ENCODE results near the gene TRAPPC2B.
"Not testable (repeated sequence)": the region's sequence is repeated elsewhere in the genome, so short reads cannot be mapped to it uniquely, and the experiment has no call there.

TRAPPC2B gene

DNA sequence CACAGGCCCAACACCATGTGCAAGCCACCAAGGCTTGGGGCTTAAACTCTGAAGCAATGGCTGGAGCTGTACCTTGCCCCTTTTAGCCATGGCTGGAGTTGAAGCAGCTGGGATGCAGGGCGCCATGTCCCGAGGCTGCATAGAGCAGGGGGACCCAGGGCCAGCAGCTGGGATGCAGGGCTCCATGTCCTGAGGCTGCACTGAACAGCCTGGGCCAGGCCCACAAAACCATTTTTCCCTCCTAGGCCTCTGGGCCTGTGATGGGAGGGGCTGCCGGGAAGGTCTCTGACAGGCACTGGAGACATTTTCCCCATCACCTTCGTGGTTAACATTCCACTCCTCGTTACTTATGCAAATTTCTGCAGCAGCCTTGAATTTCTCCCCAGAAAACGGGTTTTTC lies 10.8 kb downstream of the TRAPPC2B start:
- no peak for DNase-seq (ENCODE audit: low read depth, low spot score)

DNA sequence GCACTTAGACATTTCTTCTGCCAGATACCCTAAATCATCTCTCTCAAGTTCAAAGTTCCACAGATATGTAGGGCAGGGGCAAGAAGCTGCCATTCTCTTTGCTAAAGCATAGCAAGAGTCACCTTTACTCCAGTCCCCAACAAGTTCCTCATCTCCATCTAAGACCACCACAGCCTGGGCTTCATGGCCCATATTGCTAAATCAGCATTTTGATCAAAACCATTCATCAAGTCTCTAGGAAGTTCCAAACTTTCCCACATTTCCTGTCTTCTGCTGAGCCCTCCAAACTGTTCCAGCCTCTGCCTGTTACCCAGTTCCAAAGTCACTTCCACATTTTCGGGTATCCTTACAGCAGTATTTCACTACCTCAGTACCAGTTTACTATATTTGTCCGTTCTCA lies 11.3 kb downstream of the TRAPPC2B start:
- DNase-seq (ENCODE audit: low read depth, low spot score): not testable (repeated sequence)

DNA sequence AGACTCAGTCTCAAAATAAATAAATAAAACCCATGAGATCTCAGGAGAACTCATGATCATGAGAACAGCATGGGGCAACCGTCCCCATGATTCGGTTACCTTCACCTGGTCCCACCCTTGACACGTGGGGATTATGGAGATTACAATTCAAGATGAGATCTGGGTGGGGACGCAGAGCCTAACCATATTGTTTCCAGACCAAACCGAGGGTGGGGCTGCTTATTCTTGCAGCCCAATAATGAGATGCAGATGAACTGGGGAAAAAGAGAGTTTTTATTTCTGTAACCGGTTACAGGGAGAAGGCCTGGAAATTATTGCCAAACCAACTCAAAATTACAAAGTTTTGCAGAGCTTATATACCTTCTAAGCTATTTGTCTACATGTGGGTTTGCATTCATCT lies 12.8 kb downstream of the TRAPPC2B start:
- no peak for DNase-seq (ENCODE audit: low read depth, low spot score)

DNA sequence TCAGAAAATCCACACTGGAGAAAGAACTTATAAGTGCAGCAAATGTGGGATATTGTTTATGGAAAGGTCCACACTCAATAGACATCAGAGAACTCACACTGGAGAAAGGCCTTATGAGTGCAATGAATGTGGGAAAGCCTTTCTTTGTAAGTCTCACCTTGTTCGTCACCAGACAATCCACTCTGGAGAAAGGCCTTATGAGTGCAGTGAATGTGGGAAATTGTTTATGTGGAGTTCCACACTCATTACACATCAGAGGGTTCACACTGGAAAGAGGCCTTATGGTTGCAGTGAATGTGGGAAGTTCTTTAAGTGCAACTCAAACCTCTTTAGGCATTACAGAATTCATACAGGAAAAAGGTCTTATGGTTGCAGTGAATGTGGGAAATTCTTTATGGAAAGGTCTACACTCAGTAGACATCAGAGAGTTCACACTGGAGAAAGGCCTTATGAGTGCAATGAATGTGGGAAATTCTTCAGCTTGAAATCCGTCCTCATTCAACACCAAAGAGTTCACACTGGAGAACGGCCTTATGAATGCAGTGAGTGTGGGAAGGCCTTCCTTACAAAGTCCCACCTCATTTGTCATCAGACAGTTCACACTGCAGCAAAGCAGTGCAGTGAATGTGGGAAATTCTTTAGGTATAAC lies 14.3 kb downstream of the TRAPPC2B start:
- DNase-seq (ENCODE audit: low read depth, low spot score): no peak

DNA sequence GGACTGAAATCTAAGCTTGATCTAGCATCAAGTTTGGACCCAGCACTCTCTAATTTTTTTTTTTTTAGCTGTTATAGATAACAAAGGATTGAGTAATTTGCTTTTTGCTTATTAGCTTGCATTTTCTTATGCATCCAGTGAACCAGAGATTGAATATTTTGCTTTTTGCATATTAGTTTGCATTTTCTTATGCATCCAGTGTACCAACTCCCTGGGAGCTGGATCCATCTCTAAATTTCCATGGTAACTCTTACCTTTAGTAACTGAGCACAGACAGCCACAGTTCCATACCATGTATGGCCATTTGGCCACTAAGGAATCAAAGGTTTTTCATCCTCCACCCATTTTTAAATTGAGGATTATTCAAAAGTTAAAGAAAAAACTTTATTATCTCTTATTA lies 17.6 kb downstream of the TRAPPC2B start:
- DNase-seq (ENCODE audit: low read depth, low spot score): no peak

DNA sequence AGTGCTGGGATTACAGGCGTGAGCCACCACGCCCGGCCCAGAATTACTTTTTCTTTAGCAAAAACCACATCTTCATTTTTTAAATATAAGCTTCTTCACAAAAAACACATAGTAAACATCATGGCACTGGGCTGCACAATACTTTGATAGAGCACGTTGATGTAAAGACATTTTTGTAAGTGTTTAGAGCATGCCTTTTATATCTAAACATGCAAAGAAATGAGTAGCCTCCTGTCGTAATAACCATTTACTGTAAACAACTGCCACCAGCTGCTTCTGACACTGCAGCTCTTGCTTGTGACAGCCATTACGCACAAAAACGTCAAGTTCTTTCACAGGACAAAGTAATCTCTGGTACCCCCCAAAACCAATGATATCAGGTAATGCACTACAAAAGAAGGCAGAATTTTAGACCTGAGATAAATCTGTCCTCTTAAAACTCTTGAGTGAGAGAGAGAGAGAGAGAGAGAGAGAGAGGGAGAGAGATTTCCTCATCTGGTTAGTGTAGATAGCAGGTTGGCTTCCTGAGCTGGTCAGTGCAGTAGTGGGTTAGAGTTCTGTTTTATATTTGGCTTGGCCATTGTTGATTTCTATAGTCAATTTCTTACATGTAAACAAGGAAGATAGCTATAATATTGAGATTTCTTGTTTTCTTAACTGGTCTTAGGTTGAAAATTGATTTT lies 19.6 kb downstream of the TRAPPC2B start:
- DNase-seq (ENCODE audit: low read depth, low spot score): no peak

DNA sequence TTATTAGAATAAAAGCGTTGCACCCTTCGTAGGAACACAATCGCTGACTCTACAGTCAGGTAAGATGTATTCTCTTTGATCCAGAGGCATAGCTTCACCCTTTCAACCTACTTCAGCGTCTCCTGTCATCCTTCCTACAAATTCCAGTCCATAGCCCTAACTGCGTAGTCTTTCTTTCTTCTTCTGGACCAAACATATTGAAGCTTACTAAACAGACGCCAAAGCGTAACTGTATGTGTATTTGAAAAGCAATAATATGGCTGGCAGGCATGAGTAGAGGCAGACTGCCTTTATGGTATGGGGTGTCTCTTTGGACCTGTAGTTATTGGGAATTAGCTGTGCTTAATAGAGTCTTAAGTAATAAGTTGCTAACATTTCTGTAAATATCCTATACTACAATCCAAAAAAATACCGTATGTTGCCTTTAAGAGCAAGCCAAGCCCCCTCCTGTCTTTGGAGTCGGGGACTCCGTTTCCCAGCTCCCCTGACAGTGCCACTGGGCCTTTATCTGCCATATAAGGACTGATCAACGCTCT lies 25.9 kb downstream of the TRAPPC2B start:
- DNase-seq (ENCODE audit: low read depth, low spot score): no peak

DNA sequence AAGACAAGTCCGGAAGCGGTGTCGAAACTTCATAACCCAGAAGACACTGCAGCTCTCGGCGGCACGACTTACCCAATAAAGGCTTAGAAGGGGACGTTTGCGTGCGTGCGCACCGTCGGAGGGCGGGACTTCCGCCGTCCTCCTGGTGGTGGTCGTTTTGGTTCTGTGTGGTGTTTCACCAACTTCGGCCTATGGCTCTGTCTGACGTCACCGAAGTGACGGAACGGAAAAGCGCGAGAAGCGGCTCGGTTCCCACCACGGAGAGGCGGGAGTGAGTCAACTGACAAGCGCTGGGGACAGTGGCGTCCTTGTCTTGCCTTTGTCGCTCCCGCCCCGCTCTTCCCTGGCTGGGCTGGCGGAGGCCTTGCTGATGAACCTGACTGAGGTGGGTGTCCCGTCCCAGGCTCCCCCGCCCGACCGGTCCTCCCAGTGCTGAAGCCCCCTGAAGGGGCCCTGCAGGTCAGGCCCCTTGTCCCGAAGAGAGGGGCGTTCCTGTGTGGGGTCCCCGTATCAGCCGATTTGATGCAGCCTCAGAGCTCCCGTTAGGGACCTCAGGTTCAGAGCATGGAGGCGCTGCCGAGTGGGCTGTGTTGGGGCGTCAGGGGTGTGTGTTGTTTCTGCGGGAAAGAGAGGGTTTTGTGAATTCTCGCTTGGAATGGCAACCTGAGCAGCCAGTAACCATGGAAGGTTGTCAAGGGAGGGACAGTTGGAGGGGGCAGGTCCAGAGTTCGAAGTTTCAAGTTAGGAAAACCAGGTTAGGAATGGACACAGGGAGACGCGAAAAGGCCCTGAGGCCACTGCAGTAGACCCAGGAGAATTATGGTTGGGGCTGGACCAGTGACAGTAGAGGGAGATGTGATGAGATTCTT lies 26.6 kb downstream of the TRAPPC2B start, which contains the start of gene ZNF548:
ZNF548 (plus strand) TSS at position 125 of the 869 bp plus-strand sequence; CDS start at position 371, 246 bp downstream.
- peak; percentile 100 for DNase-seq (ENCODE audit: low read depth, low spot score)

DNA sequence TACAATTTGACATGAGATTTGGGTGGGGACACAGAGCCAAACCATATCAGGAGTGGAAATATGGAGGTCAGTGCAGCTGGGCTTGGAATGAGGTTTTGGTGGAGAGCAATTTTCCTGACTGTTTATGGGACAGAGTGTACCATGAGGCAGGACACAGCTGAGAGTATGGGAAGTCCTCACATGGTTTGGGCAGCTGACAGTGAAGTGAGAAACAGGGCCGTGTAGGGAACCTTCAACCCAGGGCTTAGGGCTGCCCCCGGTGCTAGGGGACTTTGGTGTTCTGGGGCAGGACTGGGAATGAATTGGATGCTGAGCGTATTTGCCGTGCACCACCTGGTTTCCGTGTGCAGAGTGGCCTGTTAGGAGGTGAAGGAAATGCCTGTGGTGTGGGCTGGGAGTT lies 32.4 kb downstream of the TRAPPC2B start:
- DNase-seq (ENCODE audit: low read depth, low spot score): no peak

DNA sequence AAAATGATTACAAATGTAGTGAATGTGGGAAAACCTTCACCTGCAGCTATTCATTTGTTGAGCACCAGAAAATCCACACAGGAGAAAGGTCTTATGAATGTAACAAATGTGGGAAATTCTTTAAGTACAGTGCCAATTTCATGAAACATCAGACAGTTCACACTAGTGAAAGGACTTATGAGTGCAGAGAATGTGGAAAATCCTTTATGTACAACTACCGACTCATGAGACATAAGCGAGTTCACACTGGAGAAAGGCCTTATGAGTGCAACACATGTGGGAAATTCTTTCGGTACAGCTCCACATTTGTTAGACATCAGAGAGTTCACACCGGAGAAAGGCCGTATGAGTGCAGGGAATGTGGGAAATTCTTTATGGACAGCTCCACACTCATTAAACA lies 35.5 kb downstream of the TRAPPC2B start:
- DNase-seq (ENCODE audit: low read depth, low spot score): no peak

DNA sequence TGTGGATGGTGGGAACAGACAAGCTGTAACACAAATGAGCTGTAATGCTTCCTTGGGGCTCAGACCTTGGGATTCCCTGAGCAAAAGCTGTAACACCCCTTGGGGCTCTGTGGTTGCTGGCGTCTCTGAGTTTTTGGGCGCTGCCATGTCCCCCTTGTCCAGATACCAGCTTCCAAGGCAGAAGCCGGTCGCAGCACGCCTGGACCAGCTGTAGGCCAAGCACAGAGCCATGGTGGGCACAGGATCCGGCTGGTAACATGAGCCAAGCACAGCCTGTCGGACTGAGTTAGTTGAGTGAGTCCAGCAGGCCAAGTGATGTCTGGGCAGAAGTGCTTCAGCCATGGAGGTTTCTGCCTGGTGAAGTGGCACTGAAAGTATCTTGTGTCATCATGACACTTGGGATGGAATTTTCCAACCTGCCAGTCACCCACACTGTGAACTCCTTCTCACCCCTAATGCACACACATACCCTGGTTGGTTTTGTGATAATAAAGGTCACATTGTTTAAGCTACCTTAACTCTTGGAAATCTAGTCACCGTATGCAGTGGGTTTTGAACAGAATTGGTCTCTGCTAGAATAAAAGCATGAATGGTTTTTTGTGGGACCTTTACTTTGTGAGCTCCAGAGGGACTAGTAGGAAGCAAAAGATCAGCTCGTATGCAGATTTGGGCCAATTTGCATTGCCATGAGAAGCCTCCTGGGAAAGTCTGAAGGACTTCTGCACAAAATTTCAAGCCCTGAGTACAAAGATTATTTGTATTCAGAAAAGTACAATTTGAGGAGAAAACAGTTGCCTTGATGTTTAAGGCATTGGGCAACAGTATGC lies 40.6 kb downstream of the TRAPPC2B start:
- no peak for DNase-seq (ENCODE audit: low read depth, low spot score)

DNA sequence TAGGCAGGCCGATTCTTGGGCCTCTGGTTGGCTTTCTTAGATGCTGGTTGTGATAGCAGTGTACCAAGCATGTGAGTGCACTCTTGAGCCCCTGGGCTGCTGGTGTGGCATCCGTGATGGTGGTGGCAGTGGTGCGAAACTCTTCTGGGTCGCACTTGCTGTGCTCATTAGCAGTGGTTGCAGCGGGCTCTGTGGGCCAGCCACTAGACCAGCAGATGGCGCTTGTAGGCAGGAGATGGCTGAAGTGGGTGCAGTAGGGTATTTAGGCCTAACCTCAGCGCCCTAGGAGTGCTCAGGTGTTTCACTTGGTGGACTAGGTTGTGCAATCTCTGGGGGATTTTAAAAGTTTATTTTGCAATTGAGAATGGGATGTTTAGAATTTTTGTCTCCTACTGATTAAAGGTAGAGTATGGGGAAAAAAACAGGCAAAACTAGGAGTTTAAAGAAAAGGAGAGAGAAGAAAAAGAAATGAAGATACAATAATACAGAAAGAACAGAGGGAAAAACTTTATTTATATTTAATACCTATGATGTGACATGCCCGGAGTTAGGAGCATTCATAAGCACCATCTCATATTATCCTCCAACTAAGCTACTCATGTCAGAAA lies 43.3 kb downstream of the TRAPPC2B start:
- DNase-seq (ENCODE audit: low read depth, low spot score): peak; percentile 56

DNA sequence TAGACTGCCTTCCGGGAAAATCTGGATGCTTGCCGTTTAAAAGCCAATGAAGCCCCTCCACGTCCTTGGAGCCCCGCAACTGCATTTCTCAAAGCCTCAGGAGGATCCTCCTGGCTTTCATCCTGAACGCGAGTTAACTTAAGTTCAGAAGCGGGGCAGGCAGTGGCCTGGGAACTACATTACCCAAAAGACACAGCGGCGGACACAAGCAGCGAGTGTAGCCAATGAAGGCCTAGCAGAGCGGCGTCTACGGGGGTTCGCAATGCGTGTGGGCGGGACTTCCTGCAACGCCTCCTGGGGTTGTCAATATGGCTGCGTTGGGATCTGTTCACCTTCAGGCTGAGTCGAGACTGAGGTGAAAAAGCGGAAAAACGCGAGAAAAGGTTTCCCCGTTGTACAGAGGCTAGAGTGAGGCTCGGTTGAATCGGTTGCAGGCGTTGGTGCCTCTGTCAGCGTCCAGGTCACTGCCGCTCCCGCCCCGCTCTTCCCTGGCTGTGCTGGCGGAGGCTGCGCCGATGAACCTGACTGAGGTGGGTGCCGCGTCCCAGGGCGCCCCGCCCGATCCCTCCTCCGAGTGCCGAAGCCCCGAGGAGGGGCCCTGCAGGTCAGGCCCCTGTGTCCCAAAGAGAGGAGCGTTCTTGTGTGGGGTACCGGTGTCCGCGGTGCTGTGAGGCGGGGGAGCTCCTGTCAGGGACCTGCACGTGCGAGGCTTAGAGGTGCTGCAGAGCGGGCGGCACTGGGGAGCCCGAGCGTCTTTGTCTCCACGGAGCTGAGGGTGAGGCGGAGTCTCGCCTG lies 47.7 kb downstream of the TRAPPC2B start, which contains the start of gene ZNF17:
ZNF17 (plus strand) TSS at position 285 of the 795 bp plus-strand sequence. CDS start 2,455 bp downstream, outside the sequence.
- DNase-seq (ENCODE audit: low read depth, low spot score): peak; percentile 82
